Pons (tissue), 1 donor: ENCODE results near the gene ANXA6.

ENCODE experiments used
- DNase-seq: peaks from one replicate; pipeline ENCODE4 v3.0.0-alpha.2; 2016; ENCODE audit warnings: low spot score

ANXA6 gene

GRCh38 chr5:151101746-151102145 is 55.8 kb downstream of the ANXA6 start:
- no peak for DNase-seq

- DNase-seq, result no peak
Observed at GRCh38 chr5:151101151-151101550, 56.4 kb downstream of the ANXA6 start.

DNA sequence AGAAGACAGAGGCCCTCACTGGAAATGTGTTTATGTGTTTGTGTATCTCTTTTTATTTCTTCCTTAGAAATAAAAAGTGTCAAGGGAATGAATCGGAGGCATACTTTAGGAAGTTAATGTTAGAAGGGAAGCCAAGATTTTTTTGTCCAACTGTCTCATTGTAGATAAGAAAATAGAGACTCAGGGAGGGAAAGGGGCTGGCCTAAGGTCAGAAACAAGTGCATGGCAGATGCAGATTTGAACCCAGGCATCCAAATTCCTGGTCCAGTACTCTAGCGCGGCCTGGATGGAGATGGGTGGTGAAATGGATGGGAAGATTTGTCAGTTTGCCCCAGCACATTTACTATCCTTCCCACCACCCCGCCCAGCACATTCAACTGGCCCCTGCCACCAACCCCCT is 56.9 kb downstream of the ANXA6 start:
- DNase-seq, result no peak

GRCh38 chr5:151098768-151099121 is 58.8 kb downstream of the ANXA6 start:
- no peak for DNase-seq

- DNase-seq, result peak; percentile 31
Observed at GRCh38 chr5:151097820-151098767, 59.5 kb downstream of the ANXA6 start.

- DNase-seq, result no peak
Observed at GRCh38 chr5:151097061-151097460, 60.5 kb downstream of the ANXA6 start.

- no peak for DNase-seq
Observed at GRCh38 chr5:151096001-151096373, 61.6 kb downstream of the ANXA6 start.

DNA sequence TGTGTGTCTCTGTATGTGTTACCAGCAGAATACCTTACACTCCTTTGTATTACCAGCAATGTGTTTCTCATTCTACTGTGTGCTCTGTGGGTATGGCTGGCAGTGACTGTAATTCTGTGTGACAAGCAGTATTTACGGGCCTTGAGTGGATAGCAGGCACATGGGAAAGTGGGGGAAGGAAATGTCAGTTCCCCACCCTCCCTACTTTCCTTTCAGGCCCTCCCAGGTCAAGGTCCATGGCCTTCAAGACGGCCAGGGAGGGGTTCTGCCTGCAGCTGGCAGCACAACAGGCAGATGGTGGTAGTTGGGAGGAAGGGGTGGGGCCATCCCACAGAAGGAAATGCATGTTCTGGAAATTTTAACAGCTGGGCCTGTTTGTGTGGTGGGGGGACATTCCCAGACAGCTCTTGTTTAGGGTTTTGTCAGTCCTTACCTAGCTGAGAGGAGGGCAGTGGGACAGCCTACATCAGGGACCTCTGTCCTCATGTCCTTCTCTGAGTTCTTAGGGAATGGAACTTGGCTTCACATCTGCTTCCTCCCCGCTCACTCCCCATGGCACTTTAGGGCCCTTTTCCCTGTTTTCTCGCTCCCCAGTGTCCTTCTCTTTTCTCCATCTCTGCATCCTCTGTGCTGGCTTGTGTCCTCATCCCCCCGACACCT is 62.1 kb downstream of the ANXA6 start:
- DNase-seq, result no peak

DNA sequence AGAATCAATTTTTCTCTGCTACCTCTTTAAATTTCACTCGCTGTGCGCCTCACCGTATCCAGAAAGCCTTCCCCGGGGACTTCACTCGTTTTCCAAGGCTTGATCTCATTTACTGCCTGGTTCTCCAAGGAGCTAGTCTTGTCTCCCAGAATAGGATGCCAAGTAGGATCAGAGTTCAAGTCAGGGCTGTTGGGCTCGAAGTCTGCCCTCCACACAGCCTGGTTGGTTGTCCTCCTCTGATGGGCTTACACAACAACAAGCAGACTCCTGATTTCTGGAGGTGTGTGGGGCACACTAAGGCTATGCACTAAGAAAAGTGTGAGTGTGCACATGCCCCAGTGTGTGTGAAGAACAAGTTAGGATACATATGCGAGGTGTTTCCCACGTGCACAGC is 62.7 kb downstream of the ANXA6 start:
- DNase-seq, result no peak

- DNase-seq, result no peak
Observed at GRCh38 chr5:151094030-151094851, 63.3 kb downstream of the ANXA6 start.

DNA sequence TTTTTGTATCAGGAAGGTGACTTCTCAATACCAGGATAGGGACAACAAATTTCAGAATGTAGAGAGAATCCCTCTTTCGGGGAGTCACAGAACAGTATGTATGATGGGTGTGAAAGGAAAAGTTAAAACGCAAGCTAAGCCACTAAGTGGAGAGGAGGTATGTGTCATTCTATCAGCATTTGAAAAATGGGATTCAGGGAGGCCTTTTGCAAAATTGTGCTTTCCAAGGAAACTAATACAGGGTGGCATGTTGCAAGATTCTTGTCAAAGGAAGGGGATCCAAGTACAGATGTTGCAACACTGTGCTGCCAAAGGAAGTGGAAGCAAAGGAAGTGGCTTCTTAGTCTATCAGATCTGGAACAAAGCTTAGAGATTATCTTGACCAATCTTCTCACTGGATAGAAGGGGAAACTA is 64.1 kb downstream of the ANXA6 start:
- DNase-seq, result peak; percentile 41

GRCh38 chr5:151092762-151093161 is 64.8 kb downstream of the ANXA6 start:
- no peak for DNase-seq

DNA sequence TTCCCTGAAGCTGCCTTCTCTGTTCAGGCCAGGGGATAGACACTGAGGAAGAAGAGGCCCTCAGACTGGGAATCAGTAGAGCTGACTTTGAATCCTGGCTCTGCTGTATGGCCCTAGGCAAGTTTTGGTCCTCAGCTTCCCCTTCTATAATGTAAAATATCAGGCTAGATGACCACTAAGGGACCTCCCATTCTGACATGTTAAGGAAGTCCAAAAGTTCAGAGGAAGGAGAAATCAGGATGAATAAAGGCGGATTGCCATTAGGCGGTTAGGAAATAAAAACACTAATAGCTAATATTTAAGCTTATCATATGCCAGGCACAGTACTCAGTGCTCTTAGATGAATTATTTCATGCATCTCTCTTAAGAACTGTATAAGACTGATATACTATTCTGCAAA is 67.9 kb downstream of the ANXA6 start:
- DNase-seq, result no peak

DNA sequence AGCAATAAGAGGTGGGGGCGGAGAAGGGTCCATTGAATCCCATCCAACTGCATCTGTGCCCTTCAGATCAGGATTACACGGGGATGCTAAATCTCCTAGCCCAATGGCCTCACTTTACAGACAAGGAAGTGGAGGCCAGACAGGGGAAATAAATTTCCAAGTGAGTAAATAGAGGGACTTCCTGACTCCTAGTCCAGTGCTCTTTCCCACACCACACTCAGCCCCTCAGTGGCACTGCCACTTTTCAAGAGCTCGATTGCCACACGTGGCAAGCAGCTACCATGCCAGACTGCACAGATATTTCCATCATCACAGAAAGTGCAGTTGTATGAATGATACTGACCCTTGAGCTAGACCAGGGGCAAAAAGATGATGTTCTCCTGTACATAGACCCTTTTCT is 68.6 kb downstream of the ANXA6 start:
- no peak for DNase-seq

- DNase-seq, result no peak
Observed at GRCh38 chr5:151087486-151087885, 70.1 kb downstream of the ANXA6 start.

- DNase-seq, result no peak
Observed at GRCh38 chr5:151086905-151087360, 70.6 kb downstream of the ANXA6 start.

DNA sequence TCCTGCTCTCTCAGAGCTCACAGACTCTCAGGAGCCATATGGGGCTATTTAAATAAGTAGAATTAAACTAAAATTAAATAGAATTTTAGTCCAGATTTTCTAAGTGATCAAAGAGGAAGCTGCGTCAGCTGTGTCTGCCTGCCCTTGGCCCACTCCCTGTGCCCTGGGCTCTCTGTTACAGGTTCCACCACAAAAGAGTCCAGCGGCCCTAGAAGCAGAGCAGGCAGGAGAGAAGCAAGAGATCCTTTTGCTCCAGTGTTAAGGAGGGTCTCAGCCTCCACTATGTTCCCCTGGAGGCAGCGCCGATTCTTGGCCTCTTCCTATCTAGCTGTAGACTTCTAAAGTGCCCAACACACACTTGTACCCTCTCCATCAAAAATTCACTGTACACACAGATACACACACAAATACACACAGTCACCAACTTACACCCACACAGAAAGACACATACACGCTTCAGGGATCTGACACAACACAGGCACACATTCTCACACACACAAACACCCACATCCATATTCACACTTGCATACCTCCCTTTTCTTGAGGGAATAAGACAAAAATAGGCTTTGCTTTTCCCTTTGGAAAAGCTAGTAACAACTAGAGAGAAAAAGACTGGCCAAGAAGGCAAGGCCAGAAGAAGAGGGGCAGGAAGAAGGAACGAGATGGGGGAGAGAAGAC is 71.2 kb downstream of the ANXA6 start:
- no peak for DNase-seq

- DNase-seq, result no peak
Observed at GRCh38 chr5:151085517-151086041, 72.0 kb downstream of the ANXA6 start.

DNA sequence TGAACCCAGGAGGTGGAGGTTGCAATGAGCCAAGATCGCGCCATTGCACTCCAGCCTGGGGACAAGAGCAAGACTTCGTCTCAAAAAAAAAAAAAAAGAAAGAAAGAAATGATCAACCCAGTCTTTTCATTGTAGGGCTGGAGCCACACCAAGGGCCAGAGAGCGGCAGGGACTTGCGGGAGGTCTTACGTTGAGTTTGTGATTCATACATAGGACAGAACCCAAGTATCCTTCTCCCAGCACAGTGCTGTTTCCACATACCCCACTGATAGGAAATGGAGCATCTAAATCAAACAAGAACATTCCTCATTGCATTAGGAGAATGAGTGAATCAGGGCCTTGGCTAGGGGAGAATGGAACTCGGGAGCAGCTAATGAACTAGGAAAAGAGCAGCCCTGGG is 73.2 kb downstream of the ANXA6 start:
- DNase-seq, result no peak

DNA sequence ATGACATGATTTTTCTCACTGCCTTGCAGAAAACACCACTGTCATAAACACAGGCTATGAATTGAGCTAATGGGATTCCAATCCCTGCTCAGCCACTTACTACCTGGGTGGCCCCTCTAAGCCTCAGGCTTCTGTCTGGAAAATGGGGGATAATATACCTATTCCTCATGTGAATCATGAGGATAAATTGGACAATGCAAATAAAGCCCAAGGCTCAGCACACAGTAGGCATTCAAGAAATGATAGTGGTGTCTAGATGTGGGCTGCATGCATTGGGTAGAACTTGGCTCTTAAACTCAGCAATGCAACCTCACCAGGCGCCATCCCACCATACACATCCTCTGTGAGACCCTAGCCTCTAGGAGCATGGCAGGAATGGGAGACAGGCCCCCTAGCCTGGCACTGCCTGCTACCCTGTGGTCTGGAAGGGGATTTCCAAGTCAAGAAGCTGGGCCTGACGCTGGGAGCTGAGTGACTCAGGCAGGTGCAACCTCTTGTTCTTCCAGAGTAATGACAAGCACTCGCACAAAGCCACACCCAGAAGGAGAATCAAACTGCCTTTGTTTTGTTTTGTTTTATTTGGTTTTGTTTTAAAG is 74.4 kb downstream of the ANXA6 start:
- DNase-seq, result no peak

GRCh38 chr5:151082282-151082902 is 75.2 kb downstream of the ANXA6 start:
- DNase-seq, result no peak
